ENCODE data around the gene FAM222A.

Gene FAM222A

GRCh38 chr12:109705291-109705690, 8.3 kb upstream of the FAM222A start:
- no peak overlapping the region for H3K4me2 ChIP-seq (ENCODE audit: low read length)
- no peaks in the 10 kb centered on the region for H3K4me1 ChIP-seq (ENCODE audit: control insufficient read depth, low read length)
- TF ChIP-seq CTCF (IDR thresholded peaks at IDR 0.05; ENCODE audit: low read depth, low read length, poor library complexity, severe bottlenecking) (no peak), EZH2phosphoT487 (IDR thresholded peaks at IDR 0.05; ENCODE audit: borderline replicate concordance, low read length) (no peak)
- no peaks in the 10 kb centered on the region for H3K79me2 ChIP-seq (ENCODE audit: control insufficient read depth, low read length)
- no peaks in the 10 kb centered on the region for H4K20me1 ChIP-seq (ENCODE audit: control insufficient read depth, insufficient read depth, low read depth, low read length)
- peaks cover 13% of the 10 kb centered on the region for H3K27me3 ChIP-seq (ENCODE audit: control insufficient read depth, low read length)
- H3K4me3 ChIP-seq (ENCODE audit: low read length): no peak overlapping the region
- H3K9me3 ChIP-seq (ENCODE audit: control insufficient read depth, insufficient read depth, low read length): no peaks in the 10 kb centered on the region
- no peaks in the 10 kb centered on the region for H3K9me2 ChIP-seq (replicated peaks; ENCODE audit: control insufficient read depth, low read length)
- no peaks in the 10 kb centered on the region for H3K36me3 ChIP-seq (ENCODE audit: control insufficient read depth, low read length)
- no peaks in the 10 kb centered on the region for H3F3A ChIP-seq (ENCODE audit: control insufficient read depth, insufficient read depth)
- H3K27ac ChIP-seq (ENCODE audit: low read depth, low read length): no peak overlapping the region

- H3K27me3 ChIP-seq (ENCODE audit: control insufficient read depth, low read length): peaks cover 3% of the 10 kb centered on the region; the same call in 1 of the 2 replicates
- no peak overlapping the region for H3K4me3 ChIP-seq (ENCODE audit: low read length)
- no peak overlapping the region for H3K4me2 ChIP-seq (ENCODE audit: low read length)
- no peak for TF ChIP-seq EZH2phosphoT487 (IDR thresholded peaks at IDR 0.05; ENCODE audit: borderline replicate concordance, low read length)
- TF ChIP-seq CTCF (IDR thresholded peaks at IDR 0.05; ENCODE audit: low read depth, low read length, poor library complexity, severe bottlenecking): no peak
- H3K4me1 ChIP-seq (ENCODE audit: control insufficient read depth, low read length): no peaks in the 10 kb centered on the region
- no peaks in the 10 kb centered on the region for H3K36me3 ChIP-seq (ENCODE audit: control insufficient read depth, low read length)
- H3K9me3 ChIP-seq (ENCODE audit: control insufficient read depth, insufficient read depth, low read length): no peaks in the 10 kb centered on the region
- no peaks in the 10 kb centered on the region for H4K20me1 ChIP-seq (ENCODE audit: control insufficient read depth, insufficient read depth, low read depth, low read length)
- H3K79me2 ChIP-seq (ENCODE audit: control insufficient read depth, low read length): no peaks in the 10 kb centered on the region
- H3K27ac ChIP-seq (ENCODE audit: low read depth, low read length): no peak overlapping the region
- no peaks in the 10 kb centered on the region for H3F3A ChIP-seq (ENCODE audit: control insufficient read depth, insufficient read depth)
- H3K9me2 ChIP-seq (replicated peaks; ENCODE audit: control insufficient read depth, low read length): no peaks in the 10 kb centered on the region
These were observed 7.3 kb upstream of the FAM222A start for GRCh38 chr12:109706398-109706746.

GRCh38 chr12:109706747-109707469, 6.7 kb upstream of the FAM222A start:
- no peaks in the 10 kb centered on the region for H3F3A ChIP-seq (ENCODE audit: control insufficient read depth, insufficient read depth)
- no peaks in the 10 kb centered on the region for H3K79me2 ChIP-seq (ENCODE audit: control insufficient read depth, low read length)
- H3K27me3 ChIP-seq (ENCODE audit: control insufficient read depth, low read length): peaks cover 3% of the 10 kb centered on the region; the same call in 1 of the 2 replicates
- H3K9me2 ChIP-seq (replicated peaks; ENCODE audit: control insufficient read depth, low read length): no peaks in the 10 kb centered on the region
- H3K9me3 ChIP-seq (ENCODE audit: control insufficient read depth, insufficient read depth, low read length): no peaks in the 10 kb centered on the region
- H4K20me1 ChIP-seq (ENCODE audit: control insufficient read depth, insufficient read depth, low read depth, low read length): no peaks in the 10 kb centered on the region
- no peak for TF ChIP-seq EZH2phosphoT487 (IDR thresholded peaks at IDR 0.05; ENCODE audit: borderline replicate concordance, low read length)
- no peak for TF ChIP-seq CTCF (IDR thresholded peaks at IDR 0.05; ENCODE audit: low read depth, low read length, poor library complexity, severe bottlenecking)
- no peak overlapping the region for H3K27ac ChIP-seq (ENCODE audit: low read depth, low read length)
- H3K4me2 ChIP-seq (ENCODE audit: low read length): no peak overlapping the region
- H3K4me1 ChIP-seq (ENCODE audit: control insufficient read depth, low read length): no peaks in the 10 kb centered on the region
- no peaks in the 10 kb centered on the region for H3K36me3 ChIP-seq (ENCODE audit: control insufficient read depth, low read length)
- H3K4me3 ChIP-seq (ENCODE audit: low read length): no peak overlapping the region
